Measurements from ENCODE around the gene PHLDA1. TPM values are rescaled to one million over a fixed set of nuclear protein-coding genes. Genes with fewer than 3 reads are reported as not detected.

Gene PHLDA1
- total and polyA plus RNA-seq, 2 donors (not counting 3 experiments of a cell fraction or from before 2014, with no cell fraction given): 14.1 to 30.8 TPM

GRCh38 chr12:76012644-76013043 is 18.9 kb downstream of the PHLDA1 start:
- intact Hi-C loops (cut with micrococcal nuclease) (no loop called here), dilution Hi-C loops (cut with MboI; ENCODE audit: extremely low pct_ligation_motif_present, low sequenced_read_pairs) (no loop called here)
- Histone ChIP-seq H3K4me3 (replicated peaks in 1 of 3; ENCODE audit: insufficient read depth in 1 of 3, low read depth in 1 of 3, low read length in 3 of 3) (no peak overlapping the region), H3K9ac (replicated peaks; ENCODE audit: extremely low read depth, insufficient read depth, low read length) (no peak overlapping the region), H3K27ac (ENCODE audit: insufficient read depth, low read depth, low read length) (no peak overlapping the region), H3K4me1 (ENCODE audit: control insufficient read depth, extremely low read depth, insufficient read depth, low read length) (no peaks in the 10 kb centered on the region), H3K9me3 (replicated peaks; ENCODE audit: control insufficient read depth, insufficient read depth, low read length) (no peaks in the 10 kb centered on the region), H3K9me1 (replicated peaks; ENCODE audit: control insufficient read depth, extremely low read depth, insufficient read depth, low read length) (no peaks in the 10 kb centered on the region), H4K20me1 (replicated peaks; ENCODE audit: control insufficient read depth, extremely low read depth, insufficient read depth, low read length) (no peaks in the 10 kb centered on the region), H3K27me3 (ENCODE audit: control insufficient read depth in 2 of 2, insufficient read depth in 2 of 2, low read length in 2 of 2) (no peaks in the 10 kb centered on the region), H3K79me2 (ENCODE audit: control insufficient read depth, insufficient read depth, low read length) (no peaks in the 10 kb centered on the region), H2AFZ (ENCODE audit: low read depth, low read length) (no peak overlapping the region), H3K36me3 (ENCODE audit: control insufficient read depth in 2 of 2, extremely low read depth in 1 of 2, insufficient read depth in 2 of 2, low read length in 2 of 2) (no peaks in the 10 kb centered on the region), H3K4me2 (ENCODE audit: insufficient read depth, low read length) (no peak overlapping the region)
- DNase-seq (ENCODE audit: low read depth, low spot score) (no peak), FAIRE-seq (no peak)
- POLR2A ChIA-PET: no interaction called here
- CTCF ChIA-PET: interaction anchor here (0.8 to 1.6 kb wide), 4 partner anchors 10 to 40 kb away, joined by 3 to 7 read pairs (median 5); no protein-coding TSS in a partner anchor
- TF ChIP-seq GATA2 (IDR thresholded peaks at IDR 0.05; ENCODE audit: insufficient read depth, insufficient read length, low read depth, low read length) (no peak), FOS (IDR thresholded peaks at IDR 0.05; ENCODE audit: borderline replicate concordance, insufficient read depth, low read length) (no peak), MYC (IDR thresholded peaks at IDR 0.05; ENCODE audit: low read depth, low read length) (no peak), POLR2AphosphoS5 (IDR thresholded peaks at IDR 0.05; ENCODE audit: insufficient read depth, low read depth, low read length) (no peak), POLR2A (IDR thresholded peaks at IDR 0.05; ENCODE audit: low read depth, low read length) (no peak), CTCF (IDR thresholded peaks at IDR 0.05; ENCODE audit: extremely low read depth in 1 of 2, insufficient read depth in 1 of 2, low read depth in 1 of 2, low read length in 2 of 2) (no peak), JUN (IDR thresholded peaks at IDR 0.05; ENCODE audit: borderline replicate concordance, insufficient read depth, insufficient read length, low read depth) (no peak), MAX (IDR thresholded peaks at IDR 0.05; ENCODE audit: insufficient read depth, insufficient read length) (no peak), EZH2 (IDR thresholded peaks at IDR 0.05; ENCODE audit: borderline replicate concordance, low read depth, low read length, severe bottlenecking) (no peak)
- BruUV-seq (replicated peaks): no TSS peak
